Left lung (tissue), 10 donors: Measurements from ENCODE around the gene MFSD2B. TPM values are rescaled to one million over a fixed set of nuclear protein-coding genes. Genes with fewer than 3 reads are reported as not detected.

ENCODE experiments used
- ATAC-seq: fragments of 200-7000 bp; cut with Tn5 transposase; one replicate; pipeline ENCODE4 v1.9.1; 2020; ENCODE audit warnings: moderate library complexity
- DNase-seq, 4 donors: peaks; one replicate each; pipeline ENCODE4 v3.0.0-alpha.2; 2013 to 2020
- H3K27ac ChIP-seq, 2 donors: fragments of 200-600 bp; sonication (generic) in 1 of 2; one replicate each; pipeline versions ENCODE4 v1.5.0 to v1.8.0; 2020 to 2021
- H3K27me3 ChIP-seq, 2 donors: fragments of 200-600 bp; sonication (generic) in 1 of 2; one replicate each; pipeline versions ENCODE4 v1.5.0 to v1.8.0; 2020 to 2021
- H3K36me3 ChIP-seq, 2 donors: fragments of 200-600 bp; sonication (generic) in 1 of 2; one replicate each; pipeline versions ENCODE4 v1.5.0 to v1.8.0; 2020 to 2021
- H3K4me1 ChIP-seq, 2 donors: fragments of 200-600 bp; one replicate each; pipeline ENCODE4 v1.8.0; 2021
- H3K4me3 ChIP-seq, 2 donors: fragments of 200-600 bp; sonication (generic) in 1 of 2; one replicate each; pipeline versions ENCODE4 v1.5.0 to v1.8.0; 2020 to 2021; ENCODE audit warnings: mild to moderate bottlenecking in 1 of 2
- H3K9me3 ChIP-seq, 2 donors: fragments of 200-600 bp; sonication (generic) in 1 of 2; one replicate each; pipeline versions ENCODE4 v1.5.0 to v1.8.0; 2020 to 2021
- intact Hi-C, 2 donors: fragments of 100-400 bp; cut with DNase I; formaldehyde crosslinking; loops; one replicate each; pipeline versions ENCODE4 v1.11.2 to v1.14.2; 2022
- polyA plus RNA-seq, 6 donors: library from polyadenylated mRNA; unstranded; fragments of 120-200 nt; gene quantifications; one replicate each; pipeline ENCODE4 v1.2.1, GENCODE V29; 2013; ENCODE audit not compliant: insufficient read length in 6 of 6
- total RNA-seq, 2 donors: library from RNA; stranded (reverse); fragmentation: NEBNext Ultra II Directional; extraction: Animal tissue kit (Norgen Biotek cat#: 25700); gene quantifications; one replicate each; pipeline ENCODE4 v1.2.1, GENCODE V29; 2021
- TF ChIP-seq, protein P1 (sequence below), 2 donors: fragments of 200-600 bp; sonication (generic) in 1 of 2; IDR thresholded peaks; one replicate each; pipeline versions ENCODE4 v1.5.0 to v1.8.0; 2021; ENCODE audit warnings: antibody characterized with exemption in 2 of 2
- donor health status: DM: no; HTN: yes; CAD: no.
- donor health status: DM: no; HTN: no; CAD: no.

MFSD2B gene
- total and polyA plus RNA-seq, 8 donors, result 0.26 to 5.4 (median 4.4) TPM

- Histone ChIP-seq H3K36me3 (peaks cover 0 to 65% of the 10 kb centered on the region in 2 donors), H3K9me3 (no peaks in the 10 kb centered on the region), H3K27ac (no peak overlapping the region), H3K4me3 (no peak overlapping the region), H3K4me1 (peaks cover 8 to 20% of the 10 kb centered on the region in 2 donors), H3K27me3 (no peaks in the 10 kb centered on the region)
- ATAC-seq (no peak), DNase-seq (no peak)
- intact Hi-C loops, result no loop called here
- TF ChIP-seq, protein P1, sequence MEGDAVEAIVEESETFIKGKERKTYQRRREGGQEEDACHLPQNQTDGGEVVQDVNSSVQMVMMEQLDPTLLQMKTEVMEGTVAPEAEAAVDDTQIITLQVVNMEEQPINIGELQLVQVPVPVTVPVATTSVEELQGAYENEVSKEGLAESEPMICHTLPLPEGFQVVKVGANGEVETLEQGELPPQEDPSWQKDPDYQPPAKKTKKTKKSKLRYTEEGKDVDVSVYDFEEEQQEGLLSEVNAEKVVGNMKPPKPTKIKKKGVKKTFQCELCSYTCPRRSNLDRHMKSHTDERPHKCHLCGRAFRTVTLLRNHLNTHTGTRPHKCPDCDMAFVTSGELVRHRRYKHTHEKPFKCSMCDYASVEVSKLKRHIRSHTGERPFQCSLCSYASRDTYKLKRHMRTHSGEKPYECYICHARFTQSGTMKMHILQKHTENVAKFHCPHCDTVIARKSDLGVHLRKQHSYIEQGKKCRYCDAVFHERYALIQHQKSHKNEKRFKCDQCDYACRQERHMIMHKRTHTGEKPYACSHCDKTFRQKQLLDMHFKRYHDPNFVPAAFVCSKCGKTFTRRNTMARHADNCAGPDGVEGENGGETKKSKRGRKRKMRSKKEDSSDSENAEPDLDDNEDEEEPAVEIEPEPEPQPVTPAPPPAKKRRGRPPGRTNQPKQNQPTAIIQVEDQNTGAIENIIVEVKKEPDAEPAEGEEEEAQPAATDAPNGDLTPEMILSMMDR (IDR thresholded peaks at IDR 0.05), result no peak
Observed at GRCh38 chr2:24072259-24072658, 62.4 kb downstream of the MFSD2B start.

DNA sequence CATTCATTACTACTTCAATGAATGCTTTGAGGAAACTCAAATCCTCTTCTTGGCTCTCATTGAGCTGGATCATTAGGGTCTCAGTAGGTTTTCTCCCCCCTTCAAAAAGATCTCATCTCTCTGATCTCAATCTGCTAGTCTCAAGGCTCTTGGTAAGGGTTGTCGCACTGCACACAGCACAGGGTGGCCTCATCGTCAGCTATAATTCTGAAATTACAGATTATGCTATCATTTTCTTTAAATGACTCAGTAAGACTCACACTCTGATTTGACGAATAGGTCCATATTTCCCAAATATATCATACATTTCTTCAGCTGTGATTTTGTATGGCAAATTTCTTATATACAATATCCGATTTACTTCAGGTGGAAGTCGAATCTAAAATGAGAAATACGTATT is 63.9 kb downstream of the MFSD2B start:
- Histone ChIP-seq H3K36me3 (peaks cover 0 to 52% of the 10 kb centered on the region in 2 donors), H3K27ac (no peak overlapping the region), H3K9me3 (no peaks in the 10 kb centered on the region), H3K27me3 (no peaks in the 10 kb centered on the region), H3K4me1 (peaks cover 13 to 33% of the 10 kb centered on the region in 2 donors), H3K4me3 (no peak overlapping the region)
- ATAC-seq (no peak), DNase-seq (no peak)
- intact Hi-C loops, result no loop called here
- TF ChIP-seq, protein P1 (IDR thresholded peaks at IDR 0.05), result no peak

GRCh38 chr2:24075259-24075658 is 65.4 kb downstream of the MFSD2B start:
- intact Hi-C loops, result no loop called here
- peaks cover 0 to 52% of the 10 kb centered on the region in 2 donors for H3K36me3 ChIP-seq
- TF ChIP-seq, protein P1 (IDR thresholded peaks at IDR 0.05), result no peak
- DNase-seq, result no peak
- no peak for ATAC-seq
- peak overlapping the region; percentile 52 to 88 for H3K4me3 ChIP-seq
- H3K9me3 ChIP-seq, result no peaks in the 10 kb centered on the region
- H3K27ac ChIP-seq, result peak overlapping the region in 1 of 2 donors; percentile 94
- peaks cover 13 to 33% of the 10 kb centered on the region in 2 donors for H3K4me1 ChIP-seq
- H3K27me3 ChIP-seq, result no peaks in the 10 kb centered on the region

Other genes with a start within 250 kb of the MFSD2B start
- gene ATAD2B, start 83.0 kb upstream of the MFSD2B start, total RNA-seq, result 10 to 100 TPM; 20.1 to 24.9 TPM
- gene ATAD2B, start 83.0 kb upstream of the MFSD2B start, polyA plus RNA-seq, result 10 to 100 TPM; 21.4 to 27.4 (median 25.1) TPM
- 10 to 100 TPM; 13.4 to 13.7 TPM for gene UBXN2A, start 69.6 kb upstream of the MFSD2B start, total RNA-seq
- gene UBXN2A, start 69.6 kb upstream of the MFSD2B start, polyA plus RNA-seq, result 10 to 100 TPM; 20.1 to 24.1 (median 22.3) TPM
- 10 to 100 TPM; 10.3 to 12.8 TPM for gene WDCP, start 37.3 kb downstream of the MFSD2B start, total RNA-seq
- gene WDCP, start 37.3 kb downstream of the MFSD2B start, polyA plus RNA-seq, result 10 to 100 TPM; 14.1 to 15.0 (median 14.7) TPM
- gene FKBP1B, start 39.7 kb downstream of the MFSD2B start, total RNA-seq, result 10 to 100 TPM in 1 of 2 donors, 1 to 10 TPM in 1; 9.6 to 18.7 TPM
- 10 to 100 TPM; 11.7 to 16.0 (median 14.7) TPM for gene FKBP1B, start 39.7 kb downstream of the MFSD2B start, polyA plus RNA-seq
- gene SF3B6, start 66.2 kb downstream of the MFSD2B start, total RNA-seq, result 10 to 100 TPM; 69.0 to 70.0 TPM
- gene SF3B6, start 66.2 kb downstream of the MFSD2B start, polyA plus RNA-seq, result 100 to 1,000 TPM; 119 to 134 (median 126) TPM
- gene TP53I3, start 74.7 kb downstream of the MFSD2B start, total RNA-seq, result 100 to 1,000 TPM in 1 of 2 donors, 10 to 100 TPM in 1; 56.8 to 123 TPM
- 10 to 100 TPM; 53.3 to 72.8 (median 64.8) TPM for gene TP53I3, start 74.7 kb downstream of the MFSD2B start, polyA plus RNA-seq
- 1 to 10 TPM in 1 of 2 donors, under 1 TPM in 1; 0.29 to 1.3 TPM for gene PFN4, start 113.2 kb downstream of the MFSD2B start, total RNA-seq
- gene PFN4, start 113.2 kb downstream of the MFSD2B start, polyA plus RNA-seq, result 1 to 10 TPM; 2.2 to 3.9 (median 2.8) TPM
- 10 to 100 TPM; 18.2 to 20.5 TPM for gene FAM228B, start 113.4 kb downstream of the MFSD2B start, total RNA-seq
- 10 to 100 TPM; 21.9 to 30.6 (median 26.8) TPM for gene FAM228B, start 113.4 kb downstream of the MFSD2B start, polyA plus RNA-seq
- 1 to 10 TPM in 1 of 2 donors, under 1 TPM in 1; 0.41 to 3.4 TPM for gene FAM228A, start 165.0 kb downstream of the MFSD2B start, total RNA-seq
- 1 to 10 TPM in 5 of 6 donors, under 1 TPM in 1; 0.70 to 2.9 (median 1.4) TPM for gene FAM228A, start 165.0 kb downstream of the MFSD2B start, polyA plus RNA-seq